Nephron progenitor cell (in vitro differentiated cells): Measurements from ENCODE around the gene EPHA4.

Experiments used
- DNase-seq: peaks from one replicate; pipeline ENCODE4 v3.0.0; 2021
- H3K27ac Mint-ChIP-seq: 2 replicates; pipeline ENCODE4 v1.8.0; 2021; ENCODE audit warnings: mild to moderate bottlenecking, moderate library complexity, mixed read lengths
- H3K27me3 Mint-ChIP-seq: 2 replicates; pipeline ENCODE4 v1.8.0; 2021; ENCODE audit warnings: mild to moderate bottlenecking, low read depth, mixed read lengths; ENCODE audit not compliant: poor library complexity
- H3K36me3 Mint-ChIP-seq: 2 replicates; pipeline ENCODE4 v1.8.0; 2021; ENCODE audit warnings: low read depth, mixed read lengths
- H3K4me1 Mint-ChIP-seq: 2 replicates; pipeline ENCODE4 v1.8.0; 2021; ENCODE audit warnings: mixed read lengths
- H3K4me3 Mint-ChIP-seq: 2 replicates; pipeline ENCODE4 v1.8.0; 2021; ENCODE audit warnings: mild to moderate bottlenecking, moderate library complexity, mixed read lengths
- H3K9me3 Mint-ChIP-seq: 2 replicates; pipeline ENCODE4 v1.8.0; 2021; ENCODE audit warnings: mild to moderate bottlenecking, moderate library complexity, mixed read lengths
- CTCF ChIP-seq: fragments of 200-600 bp; sonication (generic); IDR thresholded peaks from 2 replicates; pipeline ENCODE4 v1.5.0; 2021; ENCODE audit warnings: antibody characterized with exemption

The EPHA4 gene

GRCh38 chr2:221390878-221391277, 181.2 kb downstream of the EPHA4 start:
- Mint-ChIP-seq H3K4me3 (no peak overlapping the region), H3K4me1 (peaks cover 19% of the 10 kb centered on the region), H3K27me3 (no peaks in the 10 kb centered on the region), H3K9me3 (no peaks in the 10 kb centered on the region), H3K27ac (no peak overlapping the region), H3K36me3 (no peaks in the 10 kb centered on the region)
- no peak for TF ChIP-seq CTCF
- no peak for DNase-seq

- Mint-ChIP-seq H3K4me1 (peaks cover 19% of the 10 kb centered on the region), H3K36me3 (no peaks in the 10 kb centered on the region), H3K9me3 (no peaks in the 10 kb centered on the region), H3K27ac (no peak overlapping the region), H3K27me3 (no peaks in the 10 kb centered on the region), H3K4me3 (no peak overlapping the region)
- TF ChIP-seq CTCF, result no peak
- no peak for DNase-seq
These were observed 182.2 kb downstream of the EPHA4 start for GRCh38 chr2:221389904-221390303.

GRCh38 chr2:221389421-221389820, 182.7 kb downstream of the EPHA4 start:
- TF ChIP-seq CTCF, result no peak
- Mint-ChIP-seq H3K36me3 (no peaks in the 10 kb centered on the region), H3K9me3 (no peaks in the 10 kb centered on the region), H3K27ac (no peak overlapping the region), H3K27me3 (no peaks in the 10 kb centered on the region), H3K4me1 (peaks cover 19% of the 10 kb centered on the region), H3K4me3 (no peak overlapping the region)
- no peak for DNase-seq

- Mint-ChIP-seq H3K27me3 (no peaks in the 10 kb centered on the region), H3K9me3 (no peaks in the 10 kb centered on the region), H3K36me3 (no peaks in the 10 kb centered on the region), H3K27ac (no peak overlapping the region), H3K4me1 (peaks cover 19% of the 10 kb centered on the region), H3K4me3 (no peak overlapping the region)
- DNase-seq, result no peak
- no peak for TF ChIP-seq CTCF
These were observed 183.2 kb downstream of the EPHA4 start for GRCh38 chr2:221388891-221389290.

GRCh38 chr2:221385716-221386115, 186.4 kb downstream of the EPHA4 start:
- no peak for TF ChIP-seq CTCF
- Mint-ChIP-seq H3K4me3 (no peak overlapping the region), H3K27ac (no peak overlapping the region), H3K4me1 (peaks cover 15% of the 10 kb centered on the region), H3K27me3 (no peaks in the 10 kb centered on the region), H3K9me3 (no peaks in the 10 kb centered on the region), H3K36me3 (no peaks in the 10 kb centered on the region)
- no peak for DNase-seq

GRCh38 chr2:221381928-221382488, 190.1 kb downstream of the EPHA4 start:
- peaks cover 12% of the 10 kb centered on the region for H3K4me1 Mint-ChIP-seq
- no peak overlapping the region for H3K4me3 Mint-ChIP-seq
- H3K27ac Mint-ChIP-seq, result no peak overlapping the region
- no peaks in the 10 kb centered on the region for H3K9me3 Mint-ChIP-seq
- no peak for DNase-seq
- TF ChIP-seq CTCF, result no peak
- no peaks in the 10 kb centered on the region for H3K36me3 Mint-ChIP-seq
- H3K27me3 Mint-ChIP-seq, result no peaks in the 10 kb centered on the region
